Glutamatergic neuron (in vitro differentiated cells): ENCODE measurements around the gene NCF4. TPM values are rescaled to one million over a fixed set of nuclear protein-coding genes. Genes with fewer than 3 reads are reported as not detected.

ENCODE experiments used
- DNase-seq: peaks from one replicate; pipeline ENCODE4 v3.0.0; 2022
- H3K27ac Mint-ChIP-seq: one replicate; pipeline ENCODE4 v1.8.0; 2020; ENCODE audit warnings: mild to moderate bottlenecking, mixed read lengths, inconsistent platforms; ENCODE audit not compliant: unreplicated experiment
- H3K27me3 Mint-ChIP-seq: one replicate; pipeline ENCODE4 v1.8.0; 2020; ENCODE audit warnings: mild to moderate bottlenecking, moderate library complexity, mixed read lengths, inconsistent platforms; ENCODE audit not compliant: unreplicated experiment
- H3K36me3 Mint-ChIP-seq: one replicate; pipeline ENCODE4 v1.8.0; 2020; ENCODE audit warnings: mild to moderate bottlenecking, mixed read lengths, inconsistent platforms; ENCODE audit not compliant: unreplicated experiment
- H3K4me1 Mint-ChIP-seq: one replicate; pipeline ENCODE4 v1.8.0; 2020; ENCODE audit warnings: mild to moderate bottlenecking, low read depth, mixed read lengths, inconsistent platforms; ENCODE audit not compliant: unreplicated experiment
- H3K4me3 Mint-ChIP-seq: one replicate; pipeline ENCODE4 v1.8.0; 2020; ENCODE audit warnings: mild to moderate bottlenecking, mixed read lengths, inconsistent platforms; ENCODE audit not compliant: unreplicated experiment
- H3K9me3 Mint-ChIP-seq: one replicate; pipeline ENCODE4 v1.8.0; 2020; ENCODE audit warnings: mild to moderate bottlenecking, moderate library complexity, mixed read lengths, inconsistent platforms; ENCODE audit not compliant: unreplicated experiment
- CTCF ChIP-seq: fragments of 200-600 bp; sonication (generic); IDR thresholded peaks from one replicate; pipeline ENCODE4 v1.5.0; 2021; ENCODE audit not compliant: partially characterized antibody, unreplicated experiment
- total RNA-seq: library from RNA; stranded (reverse); fragmentation: NEBNext Ultra II Directional; extraction: Animal tissue kit (Norgen Biotek cat#: 25700); gene quantifications from one replicate; pipeline ENCODE4 v1.2.1, GENCODE V29; 2021; ENCODE audit not compliant: unreplicated experiment

The NCF4 gene
- total RNA-seq, 1 donor from 2014 or later, result not detected

GRCh38 chr22:36835903-36836302, 24.9 kb upstream of the NCF4 start:
- H3K4me1 Mint-ChIP-seq, result no peaks in the 10 kb centered on the region

GRCh38 chr22:36838119-36839030, 22.4 kb upstream of the NCF4 start:
- H3K4me3 Mint-ChIP-seq, result no peak overlapping the region
- no peaks in the 10 kb centered on the region for H3K4me1 Mint-ChIP-seq
- H3K27ac Mint-ChIP-seq, result no peak overlapping the region
- no peaks in the 10 kb centered on the region for H3K9me3 Mint-ChIP-seq
- no peak for DNase-seq
- peaks cover 21% of the 10 kb centered on the region for H3K36me3 Mint-ChIP-seq
- TF ChIP-seq CTCF, result no peak
- peaks cover 6% of the 10 kb centered on the region for H3K27me3 Mint-ChIP-seq

More at GRCh38 chr22:36835903-36836302, 24.9 kb upstream of the NCF4 start:
- Mint-ChIP-seq H3K27me3 (peaks cover 6% of the 10 kb centered on the region), H3K4me3 (no peak overlapping the region), H3K27ac (no peak overlapping the region), H3K9me3 (peaks cover 2% of the 10 kb centered on the region), H3K36me3 (peaks cover 16% of the 10 kb centered on the region)
- no peak for TF ChIP-seq CTCF
- DNase-seq, result no peak

GRCh38 chr22:36839356-36840073, 21.3 kb upstream of the NCF4 start:
- no peak for TF ChIP-seq CTCF
- Mint-ChIP-seq H3K4me3 (no peak overlapping the region), H3K27ac (no peak overlapping the region), H3K9me3 (peaks cover 3% of the 10 kb centered on the region), H3K27me3 (peaks cover 7% of the 10 kb centered on the region), H3K36me3 (peaks cover 21% of the 10 kb centered on the region), H3K4me1 (no peaks in the 10 kb centered on the region)
- no peak for DNase-seq

- TF ChIP-seq CTCF, result no peak
- peaks cover 3% of the 10 kb centered on the region for H3K9me3 Mint-ChIP-seq
Measured at GRCh38 chr22:36840106-36840505, 20.7 kb upstream of the NCF4 start.

GRCh38 chr22:36846271-36846670, 14.5 kb upstream of the NCF4 start:
- peaks cover 6% of the 10 kb centered on the region for H3K9me3 Mint-ChIP-seq
- H3K27me3 Mint-ChIP-seq, result peaks cover 7% of the 10 kb centered on the region
- no peak overlapping the region for H3K4me3 Mint-ChIP-seq
- H3K4me1 Mint-ChIP-seq, result no peaks in the 10 kb centered on the region
- H3K36me3 Mint-ChIP-seq, result peaks cover 4% of the 10 kb centered on the region
- H3K27ac Mint-ChIP-seq, result no peak overlapping the region
- TF ChIP-seq CTCF, result no peak
- no peak for DNase-seq

More at GRCh38 chr22:36840106-36840505, 20.7 kb upstream of the NCF4 start:
- Mint-ChIP-seq H3K27me3 (peaks cover 4% of the 10 kb centered on the region), H3K4me1 (no peaks in the 10 kb centered on the region), H3K27ac (no peak overlapping the region), H3K4me3 (no peak overlapping the region), H3K36me3 (peaks cover 21% of the 10 kb centered on the region)
- no peak for DNase-seq
